Measurements from ENCODE around the gene BTC.

The BTC gene

DNA sequence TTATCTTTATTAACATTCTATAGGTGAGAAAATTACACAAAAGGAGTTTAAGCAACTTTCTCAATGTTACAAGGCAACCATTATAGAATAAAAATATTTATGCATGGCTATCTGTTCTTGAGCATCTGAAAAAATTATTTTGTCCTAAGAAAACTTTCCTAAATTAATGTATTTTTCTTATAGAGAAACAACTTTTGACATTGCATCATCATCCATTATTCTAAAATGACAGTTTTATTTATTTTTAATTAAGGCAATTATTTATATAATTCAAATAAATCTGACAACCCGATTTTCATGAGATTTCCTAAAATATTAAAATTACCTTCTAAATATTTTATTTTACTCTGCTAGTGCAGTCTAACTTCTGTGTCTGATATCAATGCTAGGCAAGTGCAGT, 4.8 kb downstream of the BTC start:
- no peak for DNase-seq
- TF ChIP-seq GATA1 (IDR thresholded peaks at IDR 0.05; ENCODE audit: low read depth, low read length) (no peak), POLR2A (IDR thresholded peaks at IDR 0.05; ENCODE audit: low read length) (no peak)

DNA sequence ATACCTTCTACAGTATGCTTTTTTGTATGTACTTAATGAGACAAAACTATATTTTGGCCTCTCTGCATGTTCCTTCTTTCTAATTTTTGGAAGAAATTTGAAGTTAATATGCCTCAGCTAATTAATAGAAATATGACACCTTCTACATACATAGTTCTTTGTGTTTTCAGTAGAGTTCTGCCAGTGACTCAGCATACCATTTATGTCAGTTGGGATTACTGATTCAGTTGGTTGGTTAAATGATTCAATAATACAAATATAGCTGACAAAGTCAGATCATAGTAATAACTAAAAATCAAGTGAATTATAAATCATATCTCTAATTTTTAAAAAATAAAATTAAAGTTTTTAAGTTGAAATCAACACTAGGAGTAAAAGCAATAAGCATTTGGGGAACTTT, 16.8 kb downstream of the BTC start:
- TF ChIP-seq GATA1 (IDR thresholded peaks at IDR 0.05; ENCODE audit: low read depth, low read length) (no peak), POLR2A (IDR thresholded peaks at IDR 0.05; ENCODE audit: low read length) (no peak)
- DNase-seq = no peak

DNA sequence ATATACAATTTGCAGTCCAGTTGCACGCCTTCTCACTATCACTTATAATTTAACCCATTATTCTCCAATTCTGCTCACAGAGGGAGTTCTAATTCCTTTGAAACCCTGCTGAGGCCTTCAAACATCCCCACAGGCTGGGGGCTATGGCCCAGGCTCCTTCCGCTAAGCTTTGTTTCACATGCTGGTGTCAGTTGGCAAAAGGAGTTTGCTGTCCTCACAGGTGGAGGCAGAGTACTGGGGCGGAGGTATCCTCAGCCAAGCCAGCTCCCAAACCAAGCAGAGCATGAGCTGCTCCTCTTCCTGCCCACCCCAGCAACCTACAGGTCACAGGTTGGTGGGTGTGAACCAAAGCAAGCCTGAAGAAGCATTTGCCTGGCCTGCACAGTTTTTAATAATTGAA, 21.5 kb downstream of the BTC start:
- no peak for TF ChIP-seq POLR2A (IDR thresholded peaks at IDR 0.05; ENCODE audit: low read length)
- no peak for TF ChIP-seq GATA1 (IDR thresholded peaks at IDR 0.05; ENCODE audit: low read depth, low read length)
- DNase-seq = no peak

DNA sequence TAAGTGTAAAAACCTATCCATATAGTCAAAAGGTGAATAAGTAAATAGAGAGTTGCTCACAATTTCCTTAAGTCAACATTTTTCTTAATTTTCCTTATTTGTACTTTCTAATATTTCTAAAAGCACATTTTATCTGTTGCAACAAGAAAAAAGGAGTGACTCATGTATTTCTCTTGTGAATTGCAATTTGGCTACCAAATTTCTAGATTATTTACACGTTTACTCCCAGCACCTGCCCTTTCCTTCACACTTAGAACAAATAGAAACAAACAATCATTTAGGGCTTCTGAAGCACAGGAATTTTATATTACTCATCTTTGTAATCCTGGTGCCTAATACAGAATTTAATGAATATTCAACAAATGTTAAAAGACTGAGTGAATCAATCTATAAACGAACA, 22.2 kb downstream of the BTC start:
- TF ChIP-seq POLR2A (IDR thresholded peaks at IDR 0.05; ENCODE audit: low read length) (no peak), GATA1 (IDR thresholded peaks at IDR 0.05; ENCODE audit: low read depth, low read length) (no peak)
- DNase-seq = no peak

DNA sequence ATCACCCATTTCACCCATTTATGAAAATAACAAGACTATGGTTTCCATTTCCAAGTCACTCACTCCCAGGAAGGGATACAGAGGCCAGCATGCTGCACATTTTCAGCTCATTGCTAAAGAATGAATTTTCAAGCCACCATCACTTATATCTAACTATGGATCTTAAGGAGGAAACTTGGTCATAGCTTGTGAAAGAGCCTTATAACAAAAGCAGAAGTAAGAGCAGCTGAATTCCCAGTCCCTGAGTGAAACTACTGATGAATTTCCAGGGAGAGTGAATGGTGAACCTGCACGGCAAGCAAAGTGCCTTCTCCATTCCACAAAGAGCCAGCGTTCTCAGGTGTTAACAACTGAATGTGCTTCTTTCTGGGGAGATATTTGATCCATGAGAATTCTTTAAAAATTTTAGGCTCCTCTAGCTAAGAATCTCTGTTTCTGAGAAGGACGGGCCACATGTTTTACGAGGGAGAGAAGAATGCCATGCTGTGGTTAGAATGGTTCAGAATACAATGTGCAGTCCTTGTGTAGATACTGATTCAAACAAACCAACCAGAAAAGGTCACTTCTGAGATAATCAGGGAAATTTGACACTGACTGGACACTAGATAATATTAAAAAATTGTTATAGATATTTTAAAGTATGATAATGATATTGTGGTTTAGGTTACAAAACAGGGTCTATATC, 24.0 kb downstream of the BTC start:
- no peak for TF ChIP-seq POLR2A (IDR thresholded peaks at IDR 0.05; ENCODE audit: low read length)
- TF ChIP-seq GATA1 (IDR thresholded peaks at IDR 0.05; ENCODE audit: low read depth, low read length) = no peak
- DNase-seq = no peak

DNA sequence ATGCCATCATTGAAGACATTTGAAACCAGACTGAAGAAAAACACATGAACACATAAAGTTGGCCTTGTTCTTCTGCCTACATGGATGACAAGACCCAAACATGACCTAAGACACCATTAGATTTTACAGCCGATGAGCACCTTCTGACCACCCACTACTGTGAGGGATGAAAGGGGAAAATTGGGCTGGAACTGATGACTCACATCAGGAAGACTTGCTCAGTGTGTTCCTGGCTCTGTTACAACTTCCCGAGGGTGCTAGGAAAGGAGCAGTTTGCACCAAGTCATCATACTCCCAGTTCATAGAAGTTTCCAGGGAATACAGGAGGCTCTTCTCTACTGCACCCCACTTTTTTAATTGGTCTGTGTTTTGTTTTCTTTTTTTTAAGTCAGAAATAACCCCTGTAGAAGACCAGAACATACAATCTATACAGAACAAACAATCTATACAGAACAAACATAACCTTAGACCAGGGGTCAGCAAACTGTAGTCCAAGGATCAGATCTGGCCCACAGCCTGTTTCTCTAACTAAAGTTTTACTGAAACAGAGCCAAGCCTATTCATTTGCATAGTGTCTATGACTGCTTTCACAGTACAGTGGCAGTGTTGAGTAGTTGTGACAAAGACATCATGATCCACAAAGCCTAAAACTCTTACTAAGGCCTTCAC, 25.3 kb downstream of the BTC start:
- DNase-seq = no peak
- TF ChIP-seq POLR2A (IDR thresholded peaks at IDR 0.05; ENCODE audit: low read length) (no peak), GATA1 (IDR thresholded peaks at IDR 0.05; ENCODE audit: low read depth, low read length) (no peak)

DNA sequence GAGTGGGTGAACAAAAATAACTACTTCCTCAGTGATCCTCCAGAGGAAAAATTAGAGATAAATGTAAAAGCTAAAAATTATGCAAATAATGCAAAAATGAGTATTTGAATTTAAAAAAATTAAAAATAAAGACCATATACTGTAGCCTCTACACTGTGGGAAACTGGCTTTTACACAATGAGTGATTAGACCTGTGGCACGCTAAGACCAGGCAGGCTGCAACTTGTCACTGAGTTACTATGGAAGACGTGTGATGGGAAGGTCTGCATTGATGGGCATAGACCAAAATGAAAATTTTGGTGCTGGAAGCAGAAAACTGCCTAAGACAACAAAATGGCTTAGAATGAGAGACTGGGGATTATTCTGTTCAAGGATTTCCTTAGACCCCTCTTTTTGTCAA, 30.2 kb downstream of the BTC start:
- no peak for DNase-seq
- TF ChIP-seq GATA1 (IDR thresholded peaks at IDR 0.05; ENCODE audit: low read depth, low read length) = no peak

DNA sequence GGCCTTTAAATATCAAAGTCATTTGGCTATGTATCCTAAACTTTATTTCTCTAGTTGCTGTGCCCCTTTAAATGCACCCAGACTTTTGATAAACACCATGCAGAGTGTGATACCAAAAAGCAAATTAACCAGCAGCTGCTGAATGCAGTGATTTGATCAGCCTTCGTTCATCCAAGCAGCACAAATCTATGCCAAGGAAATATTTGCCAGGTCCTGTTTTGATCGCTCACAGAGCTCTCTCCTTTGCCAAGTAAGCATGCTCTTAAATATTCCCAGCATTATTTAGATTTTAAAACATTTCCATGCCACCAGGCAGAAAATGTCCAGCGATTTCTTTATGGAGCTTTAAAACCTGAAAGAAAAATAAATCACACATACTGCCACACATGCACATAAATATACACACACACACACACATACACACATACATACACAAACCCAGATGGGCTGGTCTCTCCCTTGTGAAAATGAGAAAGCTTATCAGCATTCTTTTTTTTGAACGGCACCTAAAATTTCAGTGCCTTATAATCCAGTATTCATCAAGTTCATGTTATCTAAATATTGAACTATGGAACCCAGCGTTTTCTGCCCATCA, 35.7 kb downstream of the BTC start:
- TF ChIP-seq POLR2A (IDR thresholded peaks at IDR 0.05; ENCODE audit: low read length) (no peak), GATA1 (IDR thresholded peaks at IDR 0.05; ENCODE audit: low read depth, low read length) (no peak)
- DNase-seq = no peak

DNA sequence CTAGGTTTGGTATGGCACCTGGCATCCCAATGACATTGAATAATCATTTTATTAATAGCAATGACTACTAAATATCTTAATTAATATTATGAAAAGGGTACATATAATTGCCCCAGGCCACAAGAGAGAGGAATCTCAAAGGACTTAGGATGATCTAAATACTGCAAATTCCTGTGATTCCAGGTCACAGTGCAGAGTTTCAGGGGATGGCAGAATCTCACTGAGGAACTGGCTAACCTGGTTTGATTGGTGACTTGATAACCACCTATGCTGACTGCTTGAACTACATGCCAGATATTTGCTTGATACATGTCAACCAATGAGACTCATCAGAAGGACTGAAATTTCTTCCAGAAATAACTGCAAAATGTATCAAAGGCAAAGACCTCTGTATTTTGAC, 37.2 kb downstream of the BTC start:
- TF ChIP-seq GATA1 (IDR thresholded peaks at IDR 0.05; ENCODE audit: low read depth, low read length) (no peak), POLR2A (IDR thresholded peaks at IDR 0.05; ENCODE audit: low read length) (no peak)
- DNase-seq = no peak

DNA sequence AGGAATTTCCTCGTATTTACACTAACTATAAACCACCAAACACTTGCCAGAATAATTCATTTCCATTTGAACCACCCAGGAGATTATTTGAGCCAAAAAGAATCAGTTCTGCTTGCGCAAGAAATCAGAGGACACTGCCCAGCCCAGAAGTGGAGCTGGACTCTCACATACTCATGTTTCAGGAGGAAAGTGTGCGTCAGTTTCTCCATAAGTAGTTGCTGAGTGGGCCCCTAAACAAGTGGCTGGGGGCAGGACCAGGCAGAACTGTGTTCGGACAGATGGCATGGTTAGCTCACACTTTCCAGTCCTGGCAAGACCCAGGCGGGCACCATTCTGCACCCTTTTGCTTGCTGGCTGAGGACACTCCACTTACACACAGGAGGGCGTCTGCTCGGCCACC, 38.8 kb downstream of the BTC start:
- no peak for TF ChIP-seq GATA1 (IDR thresholded peaks at IDR 0.05; ENCODE audit: low read depth, low read length)
- no peak for TF ChIP-seq POLR2A (IDR thresholded peaks at IDR 0.05; ENCODE audit: low read length)
- no peak for DNase-seq

DNA sequence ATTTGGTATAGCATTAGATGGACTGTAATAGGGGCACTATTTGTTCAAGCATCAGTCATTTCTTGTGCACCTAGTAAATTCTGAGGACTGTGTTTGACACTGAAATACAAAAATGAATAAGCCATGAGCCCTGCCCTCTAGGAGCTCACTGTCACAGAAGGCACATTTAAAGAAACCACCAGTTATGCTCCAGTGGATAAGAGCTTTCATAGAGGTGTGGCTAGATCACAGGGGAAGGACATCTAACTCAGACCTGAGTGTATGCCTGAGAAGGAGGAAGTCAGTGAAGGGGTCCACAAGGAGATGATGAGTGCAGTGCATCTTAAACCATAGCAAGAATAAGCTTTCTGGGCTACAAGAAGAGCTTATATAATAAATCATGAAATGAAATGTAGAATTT, 40.1 kb downstream of the BTC start:
- TF ChIP-seq GATA1 (IDR thresholded peaks at IDR 0.05; ENCODE audit: low read depth, low read length) (no peak), POLR2A (IDR thresholded peaks at IDR 0.05; ENCODE audit: low read length) (no peak)

DNA sequence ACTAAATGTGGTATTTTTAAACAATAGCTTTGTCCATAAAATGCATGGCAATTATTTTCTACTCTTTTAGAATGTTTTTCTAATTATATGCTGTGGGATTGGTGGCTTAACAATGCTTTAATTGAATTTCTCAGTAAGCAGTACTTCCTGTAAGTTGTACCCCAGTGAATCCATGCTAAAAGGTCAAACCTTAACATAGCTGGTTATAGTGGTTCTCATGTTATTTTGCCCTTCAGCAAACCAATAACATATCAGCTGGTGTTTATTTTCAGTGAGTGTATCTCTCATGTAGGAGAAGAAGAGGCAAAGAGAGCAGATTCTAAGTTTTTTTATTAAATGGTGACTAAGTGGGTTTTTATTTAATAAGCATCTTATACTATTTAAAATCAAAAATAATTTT, 41.5 kb downstream of the BTC start:
- TF ChIP-seq POLR2A (IDR thresholded peaks at IDR 0.05; ENCODE audit: low read length) (no peak), GATA1 (IDR thresholded peaks at IDR 0.05; ENCODE audit: low read depth, low read length) (no peak)

More for the DNA sequence above, 40.1 kb downstream of the BTC start:
- no peak for DNase-seq

DNA sequence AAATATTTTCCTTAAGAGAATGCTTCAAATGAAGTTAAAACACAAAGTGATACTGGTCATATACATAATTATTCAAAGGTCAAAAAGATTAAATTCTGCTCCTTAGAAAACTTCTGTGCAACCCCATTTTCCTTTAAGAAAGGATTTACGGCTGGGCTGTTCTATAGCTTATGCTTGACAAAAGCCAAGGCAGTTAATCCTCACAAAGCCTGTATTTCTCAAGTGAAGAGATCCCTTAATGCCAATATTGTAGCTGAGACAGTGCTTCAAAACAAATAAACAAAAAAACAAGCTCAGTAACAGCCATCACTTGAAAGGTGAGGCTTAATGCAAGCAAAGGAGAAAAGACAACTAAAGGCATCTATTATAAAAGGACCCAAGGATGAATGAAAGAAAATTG, 42.5 kb downstream of the BTC start:
- no peak for TF ChIP-seq POLR2A (IDR thresholded peaks at IDR 0.05; ENCODE audit: low read length)
- TF ChIP-seq GATA1 (IDR thresholded peaks at IDR 0.05; ENCODE audit: low read depth, low read length) = no peak
- no peak for DNase-seq

More for the DNA sequence above, 41.5 kb downstream of the BTC start:
- no peak for DNase-seq

DNA sequence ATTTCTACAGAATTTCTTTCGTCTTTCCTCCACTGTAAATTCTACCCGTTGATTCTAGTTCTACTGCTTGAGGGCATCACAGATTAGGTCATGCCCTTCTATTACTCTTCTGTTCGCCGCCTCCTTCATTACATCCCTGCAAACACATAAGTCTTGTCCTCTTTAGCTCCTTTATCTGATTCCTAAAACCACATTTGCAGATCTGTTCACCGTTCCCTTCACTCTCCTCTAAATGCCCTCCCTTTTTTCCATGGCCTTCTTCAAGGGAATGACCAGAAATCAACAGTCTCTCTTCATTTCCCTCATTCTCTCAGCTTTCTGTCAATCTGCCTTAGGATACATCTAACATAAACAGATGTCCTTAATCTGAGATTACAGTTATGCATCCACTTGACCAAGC, 43.1 kb downstream of the BTC start:
- no peak for DNase-seq
- TF ChIP-seq GATA1 (IDR thresholded peaks at IDR 0.05; ENCODE audit: low read depth, low read length) = no peak
- TF ChIP-seq POLR2A (IDR thresholded peaks at IDR 0.05; ENCODE audit: low read length) = no peak

DNA sequence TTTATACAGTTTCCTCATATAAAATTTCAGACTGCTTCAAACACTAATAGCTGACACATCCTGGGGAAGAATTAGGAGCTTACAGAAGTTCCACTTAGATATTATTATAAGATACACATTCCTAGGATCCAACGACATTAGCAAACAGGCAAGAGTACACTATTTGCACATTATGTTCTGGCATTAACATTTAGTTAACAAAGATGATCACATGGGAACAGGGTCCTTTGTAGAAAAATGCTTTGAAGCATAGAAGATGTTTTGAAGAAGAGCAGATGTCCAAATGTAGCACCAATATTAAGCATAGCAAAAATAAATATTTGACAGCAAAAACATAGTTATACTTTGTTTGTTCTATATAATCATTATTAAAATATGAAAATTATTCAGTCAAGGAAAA, 52.1 kb downstream of the BTC start:
- no peak for TF ChIP-seq POLR2A (IDR thresholded peaks at IDR 0.05; ENCODE audit: low read length)
- no peak for TF ChIP-seq GATA1 (IDR thresholded peaks at IDR 0.05; ENCODE audit: low read depth, low read length)
- DNase-seq = no peak
